Measurements from ENCODE around the gene CHAF1B.
A peak's percentile ranks its signal among the peaks of the same experiment; 100 is the strongest.

Gene CHAF1B

DNA sequence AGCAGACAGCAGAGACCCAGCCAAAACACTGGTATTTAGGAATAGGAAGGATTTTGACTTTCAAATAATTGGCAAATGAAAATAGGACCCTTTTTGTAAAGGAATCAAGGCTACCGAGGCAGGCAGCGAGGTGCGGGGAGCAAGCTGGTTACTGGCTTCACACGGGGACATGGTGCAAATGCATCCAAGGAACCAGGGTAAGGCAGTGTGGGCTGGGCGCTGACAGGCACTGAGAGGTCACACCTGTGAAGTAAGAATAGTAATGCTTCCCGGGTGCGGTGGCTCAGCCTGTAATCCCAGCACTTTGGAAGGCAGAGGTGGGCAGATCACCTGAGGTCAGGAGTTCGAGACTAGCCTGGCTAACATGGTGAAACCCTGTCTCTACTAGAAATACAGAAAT, 15.5 kb downstream of the CHAF1B start:
- ATAC-seq (ENCODE audit: insufficient read depth, low read depth) (no peak), DNase-seq (no peak)
- no peaks in the 10 kb centered on the region for H3K79me2 ChIP-seq (ENCODE audit: insufficient read depth, low read length)
- no peaks in the 10 kb centered on the region for H3K4me1 ChIP-seq (ENCODE audit: insufficient read depth, low read length)
- TF ChIP-seq EZH2 (IDR thresholded peaks at IDR 0.05; ENCODE audit: borderline replicate concordance, low read depth, low read length, severe bottlenecking): no peak
- TF ChIP-seq, protein P1, sequence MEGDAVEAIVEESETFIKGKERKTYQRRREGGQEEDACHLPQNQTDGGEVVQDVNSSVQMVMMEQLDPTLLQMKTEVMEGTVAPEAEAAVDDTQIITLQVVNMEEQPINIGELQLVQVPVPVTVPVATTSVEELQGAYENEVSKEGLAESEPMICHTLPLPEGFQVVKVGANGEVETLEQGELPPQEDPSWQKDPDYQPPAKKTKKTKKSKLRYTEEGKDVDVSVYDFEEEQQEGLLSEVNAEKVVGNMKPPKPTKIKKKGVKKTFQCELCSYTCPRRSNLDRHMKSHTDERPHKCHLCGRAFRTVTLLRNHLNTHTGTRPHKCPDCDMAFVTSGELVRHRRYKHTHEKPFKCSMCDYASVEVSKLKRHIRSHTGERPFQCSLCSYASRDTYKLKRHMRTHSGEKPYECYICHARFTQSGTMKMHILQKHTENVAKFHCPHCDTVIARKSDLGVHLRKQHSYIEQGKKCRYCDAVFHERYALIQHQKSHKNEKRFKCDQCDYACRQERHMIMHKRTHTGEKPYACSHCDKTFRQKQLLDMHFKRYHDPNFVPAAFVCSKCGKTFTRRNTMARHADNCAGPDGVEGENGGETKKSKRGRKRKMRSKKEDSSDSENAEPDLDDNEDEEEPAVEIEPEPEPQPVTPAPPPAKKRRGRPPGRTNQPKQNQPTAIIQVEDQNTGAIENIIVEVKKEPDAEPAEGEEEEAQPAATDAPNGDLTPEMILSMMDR (IDR thresholded peaks at IDR 0.05; ENCODE audit: borderline replicate concordance, extremely low read depth, low read length, poor library complexity, severe bottlenecking): no peak
- H3K27me3 ChIP-seq (ENCODE audit: insufficient read depth, low read length, poor library complexity): no peaks in the 10 kb centered on the region
- H3K4me2 ChIP-seq (ENCODE audit: insufficient read depth, low read length): no peak overlapping the region
- H3K27ac ChIP-seq (ENCODE audit: low read length): no peak overlapping the region
- no peak overlapping the region for H3K4me3 ChIP-seq (ENCODE audit: low read depth in 1 of 2, low read length in 2 of 2)
- H4K20me1 ChIP-seq (ENCODE audit: insufficient read depth, low read length): no peaks in the 10 kb centered on the region
- H3K9me3 ChIP-seq (ENCODE audit: insufficient read depth, low read length, severe bottlenecking): no peaks in the 10 kb centered on the region
- H2AFZ ChIP-seq (ENCODE audit: low read depth, low read length): no peak overlapping the region
- H3K9ac ChIP-seq (ENCODE audit: low read depth, low read length): no peak overlapping the region
- H3K36me3 ChIP-seq (ENCODE audit: insufficient read depth, low read length): peaks cover 72% of the 10 kb centered on the region

DNA sequence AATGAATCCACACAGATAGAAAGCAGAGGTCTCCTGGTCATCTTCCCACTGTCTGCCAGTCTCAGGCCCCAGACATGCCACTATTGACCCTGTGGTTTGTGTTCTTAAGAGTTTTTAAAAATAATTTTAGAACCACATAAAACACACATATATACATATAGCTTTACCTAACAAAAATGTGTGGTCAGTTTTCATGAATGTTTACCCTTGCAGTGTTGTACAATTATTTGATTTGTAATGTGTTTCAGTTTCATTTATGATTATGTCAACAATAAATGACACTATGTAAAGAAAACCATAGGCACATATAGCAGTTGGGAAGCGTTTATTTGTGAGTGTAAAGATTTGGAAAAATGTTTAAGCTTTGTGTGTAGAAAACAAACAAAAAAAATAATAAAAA, 17.1 kb downstream of the CHAF1B start:
- TF ChIP-seq, protein P1 (IDR thresholded peaks at IDR 0.05; ENCODE audit: borderline replicate concordance, extremely low read depth, low read length, poor library complexity, severe bottlenecking): no peak
- TF ChIP-seq EZH2 (IDR thresholded peaks at IDR 0.05; ENCODE audit: borderline replicate concordance, low read depth, low read length, severe bottlenecking): no peak
- Histone ChIP-seq H3K27me3 (ENCODE audit: insufficient read depth, low read length, poor library complexity) (no peaks in the 10 kb centered on the region), H4K20me1 (ENCODE audit: insufficient read depth, low read length) (no peaks in the 10 kb centered on the region)

DNA sequence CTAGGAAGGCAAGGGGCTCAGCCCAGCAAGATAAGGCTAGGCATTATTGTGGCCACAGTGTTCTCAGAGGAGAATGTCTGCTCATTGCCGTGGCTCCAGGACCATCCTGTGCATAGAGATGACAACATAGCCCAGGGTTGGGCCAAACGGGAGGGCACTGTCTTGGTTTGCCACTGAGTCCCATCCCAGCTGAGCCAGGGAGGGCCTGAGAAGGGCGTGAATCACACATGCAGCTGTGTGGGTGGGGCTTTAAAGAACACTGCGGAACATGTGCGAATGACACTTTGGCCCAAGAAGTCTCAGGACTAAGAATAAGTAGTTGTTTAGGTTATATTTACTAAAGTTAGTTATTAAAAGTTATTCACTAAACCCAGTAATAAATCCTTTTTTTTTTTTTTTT, 18.5 kb downstream of the CHAF1B start:
- H3K9ac ChIP-seq (ENCODE audit: low read depth, low read length): no peak overlapping the region
- peaks cover 66% of the 10 kb centered on the region for H3K36me3 ChIP-seq (ENCODE audit: insufficient read depth, low read length)
- H3K27me3 ChIP-seq (ENCODE audit: insufficient read depth, low read length, poor library complexity): no peaks in the 10 kb centered on the region
- no peak overlapping the region for H2AFZ ChIP-seq (ENCODE audit: low read depth, low read length)
- TF ChIP-seq EZH2 (IDR thresholded peaks at IDR 0.05; ENCODE audit: borderline replicate concordance, low read depth, low read length, severe bottlenecking): no peak
- no peak overlapping the region for H3K4me2 ChIP-seq (ENCODE audit: insufficient read depth, low read length)
- no peaks in the 10 kb centered on the region for H3K9me3 ChIP-seq (ENCODE audit: insufficient read depth, low read length, severe bottlenecking)
- no peak overlapping the region for H3K4me3 ChIP-seq (ENCODE audit: low read depth in 1 of 2, low read length in 2 of 2)
- H4K20me1 ChIP-seq (ENCODE audit: insufficient read depth, low read length): no peaks in the 10 kb centered on the region; the same call in 1 of the 2 replicates
- no peak overlapping the region for H3K27ac ChIP-seq (ENCODE audit: low read length)
- DNase-seq (no peak), ATAC-seq (ENCODE audit: insufficient read depth, low read depth) (0 out of 3 replicates have a peak, but pooled peaks have one; percentile 19)
- H3K79me2 ChIP-seq (ENCODE audit: insufficient read depth, low read length): no peaks in the 10 kb centered on the region
- no peaks in the 10 kb centered on the region for H3K4me1 ChIP-seq (ENCODE audit: insufficient read depth, low read length)

More for the DNA sequence above, 17.1 kb downstream of the CHAF1B start:
- Histone ChIP-seq H3K4me1 (ENCODE audit: insufficient read depth, low read length) (no peaks in the 10 kb centered on the region), H2AFZ (ENCODE audit: low read depth, low read length) (no peak overlapping the region), H3K9ac (ENCODE audit: low read depth, low read length) (no peak overlapping the region), H3K79me2 (ENCODE audit: insufficient read depth, low read length) (no peaks in the 10 kb centered on the region), H3K4me2 (ENCODE audit: insufficient read depth, low read length) (no peak overlapping the region), H3K4me3 (ENCODE audit: low read depth in 1 of 2, low read length in 2 of 2) (no peak overlapping the region), H3K9me3 (ENCODE audit: insufficient read depth, low read length, severe bottlenecking) (no peaks in the 10 kb centered on the region), H3K36me3 (ENCODE audit: insufficient read depth, low read length) (peaks cover 66% of the 10 kb centered on the region), H3K27ac (ENCODE audit: low read length) (no peak overlapping the region)
- ATAC-seq (ENCODE audit: insufficient read depth, low read depth): no peak
- no peak for DNase-seq

GRCh38 chr21:36408568-36408967, 23.4 kb downstream of the CHAF1B start:
- no peak for ATAC-seq (ENCODE audit: insufficient read depth, low read depth)
- no peak overlapping the region for H3K27ac ChIP-seq (ENCODE audit: low read length)
- H3K27me3 ChIP-seq (ENCODE audit: insufficient read depth, low read length, poor library complexity): no peaks in the 10 kb centered on the region
- H4K20me1 ChIP-seq (ENCODE audit: insufficient read depth, low read length): no peaks in the 10 kb centered on the region; the same call in 1 of the 2 replicates
- H2AFZ ChIP-seq (ENCODE audit: low read depth, low read length): no peak overlapping the region
- no peaks in the 10 kb centered on the region for H3K79me2 ChIP-seq (ENCODE audit: insufficient read depth, low read length)
- no peak overlapping the region for H3K4me3 ChIP-seq (ENCODE audit: low read depth in 1 of 2, low read length in 2 of 2)
- TF ChIP-seq, protein P1 (IDR thresholded peaks at IDR 0.05; ENCODE audit: borderline replicate concordance, extremely low read depth, low read length, poor library complexity, severe bottlenecking): no peak
- TF ChIP-seq EZH2 (IDR thresholded peaks at IDR 0.05; ENCODE audit: borderline replicate concordance, low read depth, low read length, severe bottlenecking): no peak
- H3K36me3 ChIP-seq (ENCODE audit: insufficient read depth, low read length): peaks cover 67% of the 10 kb centered on the region
- H3K4me2 ChIP-seq (ENCODE audit: insufficient read depth, low read length): no peak overlapping the region
- no peaks in the 10 kb centered on the region for H3K9me3 ChIP-seq (ENCODE audit: insufficient read depth, low read length, severe bottlenecking)
- DNase-seq: no peak
- H3K9ac ChIP-seq (ENCODE audit: low read depth, low read length): no peak overlapping the region
- H3K4me1 ChIP-seq (ENCODE audit: insufficient read depth, low read length): no peaks in the 10 kb centered on the region
